ENCODE results near the gene SSBP3. TPM values are rescaled to one million over a fixed set of nuclear protein-coding genes. Genes with fewer than 3 reads are reported as not detected.
"Not testable (repeated sequence)": the region's sequence is repeated elsewhere in the genome, so short reads cannot be mapped to it uniquely, and the experiment has no call there.

SSBP3 gene
- total RNA-seq, 1 donor from 2014 or later: 19.7 TPM

DNA sequence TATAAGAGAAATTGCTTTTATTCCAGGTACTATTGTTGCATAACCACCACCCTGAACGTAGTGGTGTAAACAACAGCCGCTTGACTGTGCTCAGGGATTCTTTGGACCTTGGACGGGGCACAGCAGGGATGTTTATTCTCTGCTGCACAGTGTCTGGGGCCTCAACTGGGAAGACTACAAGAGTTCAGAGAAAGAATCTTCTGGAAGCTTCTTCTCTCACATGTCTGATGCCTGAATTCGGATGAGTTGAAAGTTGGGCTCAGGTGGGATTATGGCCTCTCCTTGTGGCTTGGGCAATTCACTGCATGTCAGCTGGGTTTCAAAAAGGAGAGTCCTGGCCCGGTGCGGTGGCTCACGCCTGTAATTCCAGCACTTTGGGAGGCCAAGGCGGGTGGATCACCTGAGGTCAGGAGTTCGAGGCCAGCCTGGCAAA lies 19.0 kb upstream of the SSBP3 start:
- Histone ChIP-seq H3K36me3 (ENCODE audit: control insufficient read depth, insufficient read depth, low read length) (no peaks in the 10 kb centered on the region), H3K27me3 (ENCODE audit: control insufficient read depth, insufficient read depth, low read length) (peaks cover under 1% of the 10 kb centered on the region), H3K4me3 (ENCODE audit: low read depth, low read length) (no peak overlapping the region)
- DNase-seq (ENCODE audit: low read depth): no peak
- no peak for TF ChIP-seq CTCF (IDR thresholded peaks at IDR 0.05; ENCODE audit: insufficient read depth, low read length, poor library complexity, severe bottlenecking)

DNA sequence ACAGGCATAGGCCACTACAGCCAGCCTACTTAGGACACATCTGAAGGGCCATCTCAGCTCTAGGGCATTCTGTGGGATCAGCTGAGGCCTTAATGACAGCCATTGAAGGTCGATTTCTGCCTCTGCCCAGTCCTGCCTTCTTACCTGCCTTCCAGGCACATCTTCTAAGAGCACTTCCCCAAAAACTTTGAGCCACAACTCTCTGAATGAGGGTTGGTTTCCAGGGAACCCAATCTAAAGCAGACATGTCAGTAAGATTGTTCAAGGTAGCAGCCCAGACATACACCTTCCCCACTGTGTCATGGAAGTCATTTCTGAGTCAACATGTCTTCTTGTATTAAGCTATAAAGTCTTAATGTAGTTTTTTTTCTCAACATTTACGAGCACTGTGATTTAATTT lies 18.2 kb upstream of the SSBP3 start:
- Histone ChIP-seq H3K27me3 (ENCODE audit: control insufficient read depth, insufficient read depth, low read length) (no peaks in the 10 kb centered on the region), H3K36me3 (ENCODE audit: control insufficient read depth, insufficient read depth, low read length) (no peaks in the 10 kb centered on the region), H3K4me3 (ENCODE audit: low read depth, low read length) (no peak overlapping the region)
- no peak for DNase-seq (ENCODE audit: low read depth)
- no peak for TF ChIP-seq CTCF (IDR thresholded peaks at IDR 0.05; ENCODE audit: insufficient read depth, low read length, poor library complexity, severe bottlenecking)

GRCh38 chr1:54421101-54421504 lies 14.9 kb upstream of the SSBP3 start:
- no peak overlapping the region for H3K4me3 ChIP-seq (ENCODE audit: low read depth, low read length)
- H3K36me3 ChIP-seq (ENCODE audit: control insufficient read depth, insufficient read depth, low read length): no peaks in the 10 kb centered on the region
- no peak for TF ChIP-seq CTCF (IDR thresholded peaks at IDR 0.05; ENCODE audit: insufficient read depth, low read length, poor library complexity, severe bottlenecking)
- peaks cover 3% of the 10 kb centered on the region for H3K27me3 ChIP-seq (ENCODE audit: control insufficient read depth, insufficient read depth, low read length)
- DNase-seq (ENCODE audit: low read depth): peak; percentile 41

DNA sequence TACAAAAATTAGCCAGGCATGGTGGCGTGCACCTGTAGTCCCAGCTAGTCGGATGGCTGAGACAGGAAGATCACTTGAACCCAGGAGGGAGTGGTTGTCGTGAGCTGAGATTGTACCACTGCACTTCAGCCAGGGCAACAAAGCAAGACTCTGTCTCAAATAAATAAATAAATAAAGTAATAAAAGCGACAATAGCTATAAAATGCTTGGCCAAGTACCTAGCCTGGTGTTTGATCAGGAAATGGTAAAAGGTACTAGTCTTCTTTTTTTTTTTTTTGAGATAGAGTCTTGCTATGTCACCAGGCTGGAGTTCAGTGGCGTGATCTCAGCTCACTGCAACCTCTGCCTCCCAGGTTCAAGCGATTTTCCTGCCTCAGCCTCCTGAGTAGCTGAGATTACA lies 12.4 kb upstream of the SSBP3 start:
- H3K27me3 ChIP-seq (ENCODE audit: control insufficient read depth, insufficient read depth, low read length); DNase-seq (ENCODE audit: low read depth); H3K36me3 ChIP-seq (ENCODE audit: control insufficient read depth, insufficient read depth, low read length); H3K4me3 ChIP-seq (ENCODE audit: low read depth, low read length): not testable (repeated sequence)

DNA sequence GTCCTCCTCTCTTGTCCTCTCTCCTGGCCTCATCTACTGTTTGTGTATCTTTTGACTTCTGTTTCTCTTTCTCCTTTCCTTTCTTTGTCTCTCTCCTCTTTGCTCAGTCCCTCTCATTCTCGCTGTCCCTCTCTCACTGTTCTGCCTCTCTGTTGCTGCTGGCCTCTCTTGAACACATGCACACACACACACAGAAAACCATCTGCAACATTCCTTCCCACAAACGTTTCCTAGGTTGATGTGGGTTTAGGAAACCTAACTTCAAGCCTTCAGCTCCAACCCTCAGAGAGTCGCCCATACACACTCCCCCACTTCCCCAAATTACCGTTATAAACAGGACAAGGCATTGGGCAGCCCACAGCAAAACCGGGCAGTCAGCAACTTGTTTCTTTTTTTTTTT lies 10.9 kb upstream of the SSBP3 start:
- Histone ChIP-seq H3K4me3 (ENCODE audit: low read depth, low read length) (no peak overlapping the region), H3K27me3 (ENCODE audit: control insufficient read depth, insufficient read depth, low read length) (peaks cover 6% of the 10 kb centered on the region), H3K36me3 (ENCODE audit: control insufficient read depth, insufficient read depth, low read length) (no peaks in the 10 kb centered on the region)
- TF ChIP-seq CTCF (IDR thresholded peaks at IDR 0.05; ENCODE audit: insufficient read depth, low read length, poor library complexity, severe bottlenecking): no peak
- DNase-seq (ENCODE audit: low read depth): no peak

GRCh38 chr1:54416435-54416834 lies 10.2 kb upstream of the SSBP3 start:
- DNase-seq (ENCODE audit: low read depth): no peak
- Histone ChIP-seq H3K4me3 (ENCODE audit: low read depth, low read length) (no peak overlapping the region), H3K36me3 (ENCODE audit: control insufficient read depth, insufficient read depth, low read length) (no peaks in the 10 kb centered on the region), H3K27me3 (ENCODE audit: control insufficient read depth, insufficient read depth, low read length) (peaks cover 6% of the 10 kb centered on the region)
- TF ChIP-seq CTCF (IDR thresholded peaks at IDR 0.05; ENCODE audit: insufficient read depth, low read length, poor library complexity, severe bottlenecking): no peak

Data from kidney epithelial cell (primary cell).